GM11168 (cell line): ENCODE results near the gene NLRC3.
"Not testable (repeated sequence)": the region's sequence is repeated elsewhere in the genome, so short reads cannot be mapped to it uniquely, and the experiment has no call there.

Experiments
- in situ Hi-C: fragments of 300-500 bp; cut with MboI; formaldehyde crosslinking; loops from one replicate; pipeline ENCODE4 v1.12.0; 2022; ENCODE audit warnings: low sequenced_read_pairs; ENCODE audit not compliant: unreplicated experiment

Gene NLRC3

DNA sequence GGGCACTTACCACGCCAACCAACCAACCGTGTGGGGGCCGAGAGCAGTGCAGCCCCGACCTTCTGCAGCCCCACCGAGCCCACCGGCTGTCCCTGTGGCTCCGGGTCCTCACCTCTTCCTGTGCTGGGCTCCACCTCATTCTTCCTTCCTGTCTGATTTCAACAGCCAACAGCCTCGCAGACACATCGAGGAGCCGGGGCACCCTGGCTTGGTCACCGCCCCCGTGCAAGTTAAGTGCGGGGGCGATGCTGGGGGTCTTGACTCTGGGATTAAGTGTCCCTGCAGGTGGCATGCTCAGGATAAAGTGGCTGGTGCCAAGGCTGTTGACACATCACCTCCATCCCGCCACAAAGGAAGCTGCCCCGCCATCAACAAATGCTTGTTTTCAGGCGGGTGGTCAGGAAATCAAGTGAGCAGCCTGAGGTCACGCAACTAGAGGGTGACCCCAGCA is at the start of gene NLRC3:
Gene NLRC3 (minus strand): TSS at position 102 of the 451 bp plus-strand sequence. CDS start 12,367 bp downstream, outside the sequence.
- in situ Hi-C loops, result no loop called here

GRCh38 chr16:3625911-3626732 is 48.9 kb upstream of the NLRC3 start:
- in situ Hi-C loops, result no loop called here

DNA sequence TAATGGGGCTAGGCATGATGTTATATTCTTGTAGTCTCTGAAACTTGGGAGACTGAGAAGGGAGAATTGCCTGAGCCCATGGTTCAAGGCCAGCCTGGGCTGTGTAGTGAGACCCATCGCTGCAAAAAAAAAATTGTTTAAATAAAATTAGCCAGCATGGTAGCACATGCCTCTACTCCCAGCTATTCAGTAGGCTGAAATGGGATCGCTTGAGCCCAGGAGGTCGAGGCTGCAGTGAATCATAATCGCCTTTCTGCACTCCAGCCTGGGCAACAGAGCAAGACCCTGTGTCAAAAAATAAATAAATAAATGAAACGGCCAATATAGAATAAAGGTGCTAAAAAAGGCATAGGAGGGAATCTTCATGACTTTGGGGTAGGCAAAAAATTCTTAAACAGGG is 48.1 kb upstream of the NLRC3 start:
- in situ Hi-C loops, result no loop called here

DNA sequence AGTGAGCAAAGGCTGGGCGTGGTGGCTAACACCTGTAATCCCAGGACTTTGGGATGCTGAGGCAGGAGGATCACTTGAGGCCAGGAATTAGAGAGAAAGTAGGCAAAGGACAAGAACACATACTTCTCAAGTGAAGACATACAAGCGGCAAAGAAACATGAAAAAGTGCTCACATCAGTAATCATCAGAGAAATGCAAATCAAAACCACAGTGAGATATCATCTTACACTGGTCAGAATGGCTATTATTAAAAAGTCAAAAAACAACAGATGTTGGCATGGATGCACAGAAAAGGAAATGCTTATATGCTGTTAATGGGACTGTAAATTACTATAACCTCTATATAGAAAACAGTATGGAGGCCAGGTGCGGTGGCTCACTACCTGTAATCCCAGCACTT is 46.4 kb upstream of the NLRC3 start:
- in situ Hi-C loops, result no loop called here

DNA sequence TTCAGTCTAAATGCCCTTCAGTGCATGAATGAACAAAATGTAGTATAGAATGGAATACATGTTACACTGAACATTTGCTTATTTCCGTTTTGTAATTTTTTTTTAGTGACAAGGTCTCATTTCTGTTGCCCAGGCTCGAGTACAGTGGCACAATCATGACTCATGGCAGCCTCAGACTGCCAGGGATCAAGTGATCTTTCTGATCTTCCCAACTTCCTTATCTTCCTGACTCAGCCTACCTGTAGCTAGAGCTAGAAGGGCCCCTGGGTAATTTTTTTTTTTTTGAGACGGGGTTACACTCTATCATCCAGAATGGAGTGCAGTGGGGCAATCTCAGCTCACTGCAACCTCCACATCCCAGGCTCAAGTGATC is 41.6 kb upstream of the NLRC3 start:
- in situ Hi-C loops, result no loop called here

DNA sequence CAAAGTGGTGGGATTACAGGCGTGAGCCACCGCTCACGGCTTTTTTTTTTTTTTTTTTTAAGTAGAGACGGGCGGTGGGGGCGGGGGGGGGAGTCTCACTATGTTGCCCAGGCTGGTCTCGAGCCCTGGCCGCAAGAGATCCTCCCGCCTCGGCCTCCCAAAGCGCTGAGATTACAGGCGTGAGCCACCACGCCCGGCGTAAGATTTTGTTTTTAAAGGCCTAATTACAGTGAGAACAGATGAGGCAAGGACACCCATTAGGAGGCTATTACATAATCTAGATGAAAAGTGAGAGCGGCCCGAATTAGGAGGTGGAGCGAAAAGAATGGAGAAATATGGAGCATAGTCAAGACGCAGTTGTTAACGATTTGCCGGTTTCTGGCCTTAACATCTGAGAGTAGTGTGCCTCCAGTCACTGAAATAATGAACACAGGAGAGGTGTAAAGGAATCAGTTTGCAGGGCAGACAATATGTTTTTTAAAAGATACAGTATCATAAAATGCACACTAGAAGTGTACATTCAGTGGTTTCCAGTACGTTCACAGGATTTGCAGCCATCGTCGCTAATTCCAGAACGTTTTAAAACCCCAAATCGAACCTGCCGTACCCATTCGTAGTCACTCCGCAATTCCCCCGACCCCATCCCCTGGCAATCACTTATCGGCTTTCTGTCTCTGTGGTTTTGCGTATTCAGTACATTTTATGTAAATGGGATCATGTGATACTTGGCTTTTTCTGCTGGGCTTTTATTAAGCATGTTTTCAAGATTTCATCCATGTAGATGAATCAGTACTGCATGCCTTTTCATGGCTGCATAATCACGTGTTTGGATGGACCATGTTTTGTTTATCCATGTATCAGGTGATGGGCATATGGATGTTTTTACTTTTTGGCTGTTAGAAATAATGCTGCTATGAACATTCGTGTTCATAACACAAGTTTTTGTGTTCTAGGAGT is 35.6 kb upstream of the NLRC3 start:
- in situ Hi-C loops, result no loop called here

- in situ Hi-C loops, result no loop called here
Measured at GRCh38 chr16:3611146-3611975, 34.2 kb upstream of the NLRC3 start, which contains the start of gene SLX4. Gene SLX4 (minus strand): TSS chr16:3611606. CDS start chr16:3608964, 2,642 bp downstream.

DNA sequence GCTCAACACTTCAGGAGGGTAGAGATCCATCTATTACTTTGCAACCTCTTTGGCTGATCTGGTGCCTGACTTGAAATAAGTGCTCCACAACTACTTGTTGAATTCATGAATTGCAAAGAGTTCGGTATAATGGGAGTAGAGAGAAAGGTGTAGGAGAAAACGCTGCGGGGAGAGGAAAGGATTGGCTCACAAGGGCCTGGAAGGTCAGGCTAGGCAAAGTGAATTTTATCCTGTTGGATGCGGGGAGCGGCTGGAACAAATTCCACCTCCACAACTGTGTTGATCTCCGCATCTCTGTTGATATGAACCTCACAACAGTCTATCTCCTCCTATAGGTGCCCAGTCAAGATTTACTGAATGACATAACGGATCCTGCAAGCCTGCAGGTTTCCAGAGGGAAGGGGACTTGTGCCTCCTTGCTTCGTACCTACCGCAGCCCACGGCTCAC is 33.5 kb upstream of the NLRC3 start:
- in situ Hi-C loops, result no loop called here

- in situ Hi-C loops, result no loop called here
Measured at GRCh38 chr16:3609895-3610697, 32.9 kb upstream of the NLRC3 start.

- in situ Hi-C loops, result not testable (repeated sequence)
Measured at GRCh38 chr16:3608976-3609375, 31.8 kb upstream of the NLRC3 start.

- in situ Hi-C loops, result no loop called here
Measured at GRCh38 chr16:3608069-3608468, 30.9 kb upstream of the NLRC3 start.

DNA sequence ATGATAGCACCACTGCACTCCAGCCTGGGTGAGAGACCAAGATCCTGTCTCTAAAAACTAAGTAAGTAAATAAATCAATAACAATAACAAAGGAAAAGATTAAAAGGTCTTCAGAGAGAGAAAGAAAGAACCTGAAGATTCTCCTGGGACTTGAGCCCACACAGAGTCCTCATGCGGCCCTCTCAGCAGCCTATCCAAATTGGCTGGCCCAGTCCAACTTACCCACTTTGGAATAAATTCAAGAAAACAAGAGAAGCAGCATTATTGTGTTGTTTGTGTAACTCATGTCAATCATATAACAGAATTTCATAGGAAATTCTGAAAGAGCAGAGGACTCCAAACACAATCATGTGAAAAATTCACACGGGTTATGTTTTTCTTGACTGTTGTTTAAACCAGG is 30.4 kb upstream of the NLRC3 start:
- in situ Hi-C loops, result no loop called here

DNA sequence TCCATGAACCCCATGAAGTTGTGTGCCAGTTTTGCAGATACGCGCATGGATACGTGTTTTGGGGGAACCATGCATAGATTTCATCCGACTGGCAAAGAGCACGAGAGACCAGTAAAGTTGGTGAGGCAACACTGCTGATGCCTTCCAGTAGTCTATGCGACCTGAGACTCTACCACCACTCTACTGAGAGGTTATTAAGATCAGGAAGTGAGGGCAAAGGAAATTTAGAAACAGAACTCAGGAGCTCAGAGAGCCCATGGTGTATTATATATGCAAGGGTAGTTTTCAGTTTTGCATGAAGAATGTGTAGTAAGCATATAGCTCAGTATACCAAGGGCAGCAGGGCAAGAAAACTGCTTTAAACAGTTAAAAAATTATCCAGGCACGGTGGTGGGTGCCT is 30.0 kb upstream of the NLRC3 start:
- in situ Hi-C loops, result no loop called here

DNA sequence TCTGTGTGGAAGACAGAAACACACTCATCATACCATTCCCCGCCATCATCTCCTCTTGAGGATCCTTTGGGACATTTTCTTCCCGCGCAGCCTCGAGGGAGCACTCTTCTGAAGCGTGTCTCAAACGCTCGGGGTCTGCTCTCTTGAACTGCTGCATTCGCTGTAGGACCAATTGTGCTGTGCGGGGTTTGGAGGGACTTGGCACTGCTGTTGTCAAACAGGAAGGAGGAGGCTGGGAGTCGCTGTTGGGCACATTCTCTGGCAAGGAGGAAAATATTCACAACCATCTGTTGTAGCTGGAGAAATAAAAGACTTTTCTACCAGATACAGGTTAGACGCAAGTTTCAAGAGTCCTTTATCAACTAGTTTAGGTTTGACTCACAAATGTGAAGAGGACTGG is 29.2 kb upstream of the NLRC3 start:
- in situ Hi-C loops, result no loop called here

- in situ Hi-C loops, result no loop called here
Measured at GRCh38 chr16:3602320-3602653, 25.1 kb upstream of the NLRC3 start.

DNA sequence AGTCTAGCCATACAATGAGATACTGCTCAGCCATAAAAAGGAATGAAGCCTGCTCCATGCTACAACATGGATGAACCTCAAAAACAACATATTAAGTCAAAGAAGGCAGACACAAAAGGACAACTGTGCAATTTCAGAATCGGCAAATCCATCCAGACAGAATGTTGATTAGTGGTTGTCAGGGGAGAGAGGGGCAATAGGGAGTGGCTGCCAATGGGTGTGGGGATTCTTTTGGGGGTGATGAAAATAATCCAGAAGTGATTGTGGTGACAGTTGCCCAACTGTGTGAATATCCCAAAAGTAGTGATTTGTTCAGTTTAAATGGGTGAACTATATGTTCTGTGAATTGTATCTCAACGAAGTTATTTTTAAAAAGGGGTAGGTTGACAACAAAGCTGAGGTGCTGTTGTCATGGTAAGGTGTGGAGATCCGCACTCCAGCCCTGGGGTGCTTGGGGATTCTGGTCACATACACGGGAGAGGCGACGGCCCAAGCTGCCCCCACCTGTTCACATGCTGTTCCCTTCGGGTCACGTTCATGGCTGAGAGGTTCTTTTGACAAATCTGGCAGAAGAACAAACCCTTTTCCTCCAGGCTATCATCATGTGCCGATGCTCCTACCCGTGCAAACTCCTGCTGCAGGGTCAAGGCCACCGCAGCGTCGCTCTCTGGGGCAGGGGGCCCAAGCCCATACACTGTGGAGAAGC is 24.6 kb upstream of the NLRC3 start:
- in situ Hi-C loops, result no loop called here

GRCh38 chr16:3599922-3600321 is 22.7 kb upstream of the NLRC3 start:
- in situ Hi-C loops, result no loop called here

GRCh38 chr16:3599121-3599520 is 21.9 kb upstream of the NLRC3 start:
- in situ Hi-C loops, result no loop called here

DNA sequence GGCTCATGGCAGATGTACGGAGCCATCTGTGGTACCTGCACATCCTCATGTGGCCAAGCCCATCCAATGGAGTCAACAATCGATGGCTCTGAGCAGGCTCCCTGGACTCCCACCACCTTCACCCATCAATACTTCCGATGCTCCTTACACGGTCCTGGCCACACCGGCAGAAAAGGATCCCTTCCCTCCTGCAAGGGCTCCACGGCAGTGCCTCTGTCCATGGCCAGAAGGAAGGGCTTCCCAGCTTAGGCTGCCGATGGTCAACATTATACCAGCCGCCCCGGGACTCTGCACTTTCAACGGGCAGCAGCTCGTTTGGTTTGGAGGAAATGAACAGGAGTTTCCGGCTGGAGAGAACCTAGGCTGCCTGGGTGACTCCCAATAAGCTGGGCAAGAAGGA is 21.0 kb upstream of the NLRC3 start:
- in situ Hi-C loops, result no loop called here
